Neural progenitor cell (in vitro differentiated cells): ENCODE results near the gene ARHGEF5. TPM values are rescaled to one million over a fixed set of nuclear protein-coding genes. Genes with fewer than 3 reads are reported as not detected.

ENCODE experiments used
- DNase-seq: peaks from one replicate; pipeline ENCODE4 v3.0.0-alpha.2; 2016; ENCODE audit warnings: low spot score
- H2AFZ ChIP-seq: fragments of 200-600 bp; sonication (generic); replicated peaks from 2 replicates; pipeline ENCODE4 v1.6.1; 2016; ENCODE audit warnings: antibody characterized with exemption
- H3F3A ChIP-seq: fragments of 200-600 bp; sonication (generic); 2 replicates; pipeline ENCODE4 v1.6.1; 2016; ENCODE audit warnings: antibody characterized with exemption, low read depth
- H3K27ac ChIP-seq: fragments of 200-600 bp; sonication (generic); 2 replicates; pipeline ENCODE4 v1.5.1; 2016; ENCODE audit warnings: mild to moderate bottlenecking
- H3K27me3 ChIP-seq: fragments of 200-600 bp; sonication (generic); 2 replicates; pipeline ENCODE4 v1.6.1; 2016; ENCODE audit warnings: mild to moderate bottlenecking, moderate library complexity
- H3K36me3 ChIP-seq: fragments of 200-600 bp; sonication (generic); 2 replicates; pipeline ENCODE4 v1.5.1; 2016
- H3K4me1 ChIP-seq: fragments of 200-600 bp; sonication (generic); 2 replicates; pipeline ENCODE4 v1.6.1; 2016; ENCODE audit warnings: mixed run types
- H3K4me2 ChIP-seq: fragments of 200-600 bp; sonication (generic); 2 replicates; pipeline ENCODE4 v1.6.1; 2016
- H3K4me3 ChIP-seq: fragments of 200-600 bp; sonication (generic); 2 replicates; pipeline ENCODE4 v1.5.1; 2016
- H3K79me2 ChIP-seq: fragments of 200-600 bp; sonication (generic); 2 replicates; pipeline ENCODE4 v1.6.1; 2016; ENCODE audit warnings: low read depth
- H3K9ac ChIP-seq: fragments of 200-600 bp; sonication (generic); 2 replicates; pipeline ENCODE4 v1.6.1; 2016
- H3K9me3 ChIP-seq: fragments of 200-600 bp; sonication (generic); 2 replicates; pipeline ENCODE4 v1.5.1; 2016; ENCODE audit warnings: low read depth
- H4K20me1 ChIP-seq: fragments of 200-600 bp; sonication (generic); 2 replicates; pipeline ENCODE4 v1.6.1; 2016; ENCODE audit warnings: low read depth
- H3K27ac Mint-ChIP-seq: 3 replicates; pipeline ENCODE4 v1.8.0; 2021; ENCODE audit warnings: mixed read lengths
- H3K27me3 Mint-ChIP-seq: 2 replicates; pipeline ENCODE4 v1.8.0; 2022; ENCODE audit warnings: low read depth, mild to moderate bottlenecking, inconsistent platforms, moderate library complexity, mixed read lengths; ENCODE audit not compliant: insufficient read depth
- H3K36me3 Mint-ChIP-seq: 3 replicates; pipeline ENCODE4 v1.8.0; 2021; ENCODE audit warnings: mixed read lengths
- H3K4me1 Mint-ChIP-seq: 3 replicates; pipeline ENCODE4 v1.8.0; 2021; ENCODE audit warnings: mixed read lengths
- H3K4me3 Mint-ChIP-seq: 3 replicates; pipeline ENCODE4 v1.8.0; 2021; ENCODE audit warnings: mild to moderate bottlenecking, moderate library complexity, mixed read lengths
- H3K9me3 Mint-ChIP-seq: 3 replicates; pipeline ENCODE4 v1.8.0; 2020; ENCODE audit warnings: mixed read lengths
- CTCF ChIP-seq: fragments of 200-600 bp; sonication (generic); IDR thresholded peaks from 2 replicates; pipeline ENCODE4 v1.5.1; 2017; ENCODE audit warnings: antibody characterized with exemption, mild to moderate bottlenecking
- EZH2 ChIP-seq: fragments of 200-600 bp; sonication (generic); IDR thresholded peaks from 2 replicates; pipeline ENCODE4 v1.6.1; 2017; ENCODE audit warnings: antibody characterized with exemption, mild to moderate bottlenecking, moderate library complexity
- EZH2phosphoT487 ChIP-seq: fragments of 200-600 bp; sonication (generic); IDR thresholded peaks from 2 replicates; pipeline ENCODE4 v1.6.1; 2017; ENCODE audit warnings: antibody characterized with exemption
- total RNA-seq: library from RNA; depleted of rRNA; stranded (reverse); fragments of >200 nt; gene quantifications from 2 replicates; pipeline ENCODE4 v1.2.3, GENCODE V29; 2015; ENCODE audit warnings: low replicate concordance

Gene ARHGEF5
- total RNA-seq, 1 donor from 2014 or later, result 3.7 TPM

- H3K9me3 ChIP-seq, result no peaks in the 10 kb centered on the region
- H3K4me3 Mint-ChIP-seq, result no peak overlapping the region
- H3K79me2 ChIP-seq, result no peaks in the 10 kb centered on the region
- no peaks in the 10 kb centered on the region for H3K36me3 Mint-ChIP-seq
- peaks cover 5% of the 10 kb centered on the region for H3K27me3 Mint-ChIP-seq
- no peaks in the 10 kb centered on the region for H3K27me3 ChIP-seq
- no peaks in the 10 kb centered on the region for H3F3A ChIP-seq
- H3K27ac Mint-ChIP-seq, result no peak overlapping the region
- H3K4me1 Mint-ChIP-seq, result no peaks in the 10 kb centered on the region
- no peak for DNase-seq
- no peak overlapping the region for H3K27ac ChIP-seq
- H3K9me3 Mint-ChIP-seq, result peaks cover 3% of the 10 kb centered on the region
- no peak overlapping the region for H3K9ac ChIP-seq
- no peaks in the 10 kb centered on the region for H3K4me1 ChIP-seq
- H4K20me1 ChIP-seq, result no peaks in the 10 kb centered on the region
- H3K36me3 ChIP-seq, result no peaks in the 10 kb centered on the region
- no peak overlapping the region for H2AFZ ChIP-seq
- no peak overlapping the region for H3K4me2 ChIP-seq
- TF ChIP-seq EZH2phosphoT487 (no peak), EZH2 (no peak), CTCF (no peak)
- H3K4me3 ChIP-seq, result no peak overlapping the region
Observed at GRCh38 chr7:144398291-144398690, 43.1 kb downstream of the ARHGEF5 start.

- no peak overlapping the region for H3K4me3 ChIP-seq
- no peaks in the 10 kb centered on the region for H3K36me3 ChIP-seq
- no peak overlapping the region for H3K9ac ChIP-seq
- H3K27ac Mint-ChIP-seq, result no peak overlapping the region
- no peak overlapping the region for H3K4me3 Mint-ChIP-seq
- peaks cover 3% of the 10 kb centered on the region for H3K9me3 Mint-ChIP-seq
- no peaks in the 10 kb centered on the region for H3K27me3 ChIP-seq
- no peaks in the 10 kb centered on the region for H3K9me3 ChIP-seq
- no peaks in the 10 kb centered on the region for H3K79me2 ChIP-seq
- H3F3A ChIP-seq, result no peaks in the 10 kb centered on the region
- H3K4me1 Mint-ChIP-seq, result no peaks in the 10 kb centered on the region
- no peak for DNase-seq
- no peaks in the 10 kb centered on the region for H4K20me1 ChIP-seq
- H3K4me1 ChIP-seq, result no peaks in the 10 kb centered on the region
- TF ChIP-seq EZH2 (no peak), CTCF (no peak), EZH2phosphoT487 (no peak)
- H3K27ac ChIP-seq, result no peak overlapping the region
- H3K4me2 ChIP-seq, result no peak overlapping the region
- no peaks in the 10 kb centered on the region for H3K36me3 Mint-ChIP-seq
- no peak overlapping the region for H2AFZ ChIP-seq
- H3K27me3 Mint-ChIP-seq, result peaks cover 5% of the 10 kb centered on the region
Observed at GRCh38 chr7:144398911-144399310, 43.7 kb downstream of the ARHGEF5 start.

GRCh38 chr7:144399946-144400345, 44.7 kb downstream of the ARHGEF5 start:
- Mint-ChIP-seq H3K27me3 (peaks cover 7% of the 10 kb centered on the region), H3K27ac (no peak overlapping the region), H3K36me3 (no peaks in the 10 kb centered on the region), H3K9me3 (peaks cover 3% of the 10 kb centered on the region), H3K4me3 (no peak overlapping the region), H3K4me1 (no peaks in the 10 kb centered on the region)
- no peaks in the 10 kb centered on the region for H3K4me1 ChIP-seq
- no peak for TF ChIP-seq EZH2
- TF ChIP-seq CTCF, result no peak
- TF ChIP-seq EZH2phosphoT487, result no peak
- H3F3A ChIP-seq, result no peaks in the 10 kb centered on the region
- no peak overlapping the region for H3K4me3 ChIP-seq
- no peaks in the 10 kb centered on the region for H4K20me1 ChIP-seq
- no peaks in the 10 kb centered on the region for H3K9me3 ChIP-seq
- H3K36me3 ChIP-seq, result no peaks in the 10 kb centered on the region
- no peaks in the 10 kb centered on the region for H3K27me3 ChIP-seq
- H2AFZ ChIP-seq, result no peak overlapping the region
- no peak overlapping the region for H3K9ac ChIP-seq
- no peak for DNase-seq
- no peaks in the 10 kb centered on the region for H3K79me2 ChIP-seq
- no peak overlapping the region for H3K4me2 ChIP-seq
- no peak overlapping the region for H3K27ac ChIP-seq
